Fibroblast of lung (primary cell): Measurements from ENCODE around the gene SPATA2L. TPM values are rescaled to one million over a fixed set of nuclear protein-coding genes. Genes with fewer than 3 reads are reported as not detected.
"Not testable (repeated sequence)": the region's sequence is repeated elsewhere in the genome, so short reads cannot be mapped to it uniquely, and the experiment has no call there.

Experiments
- DNase-seq, 2 donors: peaks; one replicate each; pipeline versions ENCODE4 v3.0.0 to v3.0.0-alpha.2; 2010; ENCODE audit warnings: low read depth in 2 of 2
- H2AFZ ChIP-seq: 2 replicates; pipeline ENCODE4 v1.5.1; 2012; ENCODE audit warnings: low read length, control low read depth, inconsistent platforms
- H3K27ac ChIP-seq: 2 replicates; pipeline ENCODE4 v1.5.1; 2011; ENCODE audit warnings: low read length, control low read depth; ENCODE audit not compliant: insufficient read depth
- H3K27me3 ChIP-seq: 2 replicates; pipeline ENCODE4 v1.5.1; 2011; ENCODE audit warnings: mild to moderate bottlenecking, low read length; ENCODE audit not compliant: control insufficient read depth, insufficient read depth
- H3K36me3 ChIP-seq: 2 replicates; pipeline ENCODE4 v1.5.1; 2011; ENCODE audit warnings: low read length; ENCODE audit not compliant: control insufficient read depth, insufficient read depth
- H3K4me1 ChIP-seq: 2 replicates; pipeline ENCODE4 v1.5.1; 2011; ENCODE audit warnings: low read length; ENCODE audit not compliant: control insufficient read depth, insufficient read depth; ENCODE audit errors: extremely low read depth
- H3K4me2 ChIP-seq: 2 replicates; pipeline ENCODE4 v1.5.1; 2011; ENCODE audit warnings: low read length, control low read depth; ENCODE audit not compliant: insufficient read depth; ENCODE audit errors: extremely low read depth
- H3K4me3 ChIP-seq, 4 experiments: fragments of 200-600 bp in 1 of 4; sonication (generic) in 1 of 4; replicated peaks in 1 of 4; 2 replicates each; pipeline ENCODE4 v1.5.1; 2011 to 2016; ENCODE audit warnings: low read length in 4 of 4, low read depth in 3 of 4, mild to moderate bottlenecking in 3 of 4, control low read depth in 2 of 4, inconsistent platforms in 1 of 4, mixed read lengths in 1 of 4; ENCODE audit not compliant: insufficient read depth in 1 of 4; ENCODE audit errors: control extremely low read depth in 1 of 4
- H3K79me2 ChIP-seq: 2 replicates; pipeline ENCODE4 v1.5.1; 2012; ENCODE audit warnings: mild to moderate bottlenecking, low read length, inconsistent platforms; ENCODE audit not compliant: control insufficient read depth, insufficient read depth
- H3K9ac ChIP-seq: 2 replicates; pipeline ENCODE4 v1.5.1; 2011; ENCODE audit warnings: mild to moderate bottlenecking, low read length, control low read depth; ENCODE audit not compliant: insufficient read depth
- H3K9me3 ChIP-seq: 2 replicates; pipeline ENCODE4 v1.5.1; 2012; ENCODE audit warnings: low read depth, low read length; ENCODE audit not compliant: control insufficient read depth, insufficient read depth
- H4K20me1 ChIP-seq: 2 replicates; pipeline ENCODE4 v1.5.1; 2011; ENCODE audit warnings: low read length; ENCODE audit not compliant: control insufficient read depth, insufficient read depth; ENCODE audit errors: extremely low read depth
- EZH2 ChIP-seq: IDR thresholded peaks from 2 replicates; pipeline ENCODE4 v1.5.1; 2012; ENCODE audit warnings: low read length, control low read depth, mild to moderate bottlenecking; ENCODE audit errors: missing control alignments
- polyA plus RNA-seq, 2 donors: library from polyadenylated mRNA; depleted of rRNA in 1 of 2; stranded (reverse) in 1 of 2; unstranded in 1 of 2; fragments of >200 nt; gene quantifications; 2 replicates each; pipeline ENCODE4 v1.2.1, GENCODE V29; 2011 to 2012; ENCODE audit warnings: missing spikeins in 1 of 2
- total RNA-seq: library from RNA; depleted of rRNA; stranded (reverse); fragments of >200 nt; gene quantifications from 2 replicates; pipeline ENCODE4 v1.2.1, GENCODE V29; 2014
- TF ChIP-seq, protein P1 (sequence below), 2 donors: IDR thresholded peaks in 1 of 2; conservative IDR thresholded peaks in 1 of 2; 1 replicate in 1 of 2; 2 replicates in 1 of 2; pipeline ENCODE4 v1.5.1; 2011 to 2012; ENCODE audit warnings: low read length in 2 of 2, control low read depth in 1 of 2, inconsistent platforms in 1 of 2, low read depth in 1 of 2, mild to moderate bottlenecking in 1 of 2

Gene SPATA2L
- total and polyA plus RNA-seq, 2 donors (not counting 1 experiment from before 2014, with no cell fraction given), result 1.7 to 7.3 TPM

DNA sequence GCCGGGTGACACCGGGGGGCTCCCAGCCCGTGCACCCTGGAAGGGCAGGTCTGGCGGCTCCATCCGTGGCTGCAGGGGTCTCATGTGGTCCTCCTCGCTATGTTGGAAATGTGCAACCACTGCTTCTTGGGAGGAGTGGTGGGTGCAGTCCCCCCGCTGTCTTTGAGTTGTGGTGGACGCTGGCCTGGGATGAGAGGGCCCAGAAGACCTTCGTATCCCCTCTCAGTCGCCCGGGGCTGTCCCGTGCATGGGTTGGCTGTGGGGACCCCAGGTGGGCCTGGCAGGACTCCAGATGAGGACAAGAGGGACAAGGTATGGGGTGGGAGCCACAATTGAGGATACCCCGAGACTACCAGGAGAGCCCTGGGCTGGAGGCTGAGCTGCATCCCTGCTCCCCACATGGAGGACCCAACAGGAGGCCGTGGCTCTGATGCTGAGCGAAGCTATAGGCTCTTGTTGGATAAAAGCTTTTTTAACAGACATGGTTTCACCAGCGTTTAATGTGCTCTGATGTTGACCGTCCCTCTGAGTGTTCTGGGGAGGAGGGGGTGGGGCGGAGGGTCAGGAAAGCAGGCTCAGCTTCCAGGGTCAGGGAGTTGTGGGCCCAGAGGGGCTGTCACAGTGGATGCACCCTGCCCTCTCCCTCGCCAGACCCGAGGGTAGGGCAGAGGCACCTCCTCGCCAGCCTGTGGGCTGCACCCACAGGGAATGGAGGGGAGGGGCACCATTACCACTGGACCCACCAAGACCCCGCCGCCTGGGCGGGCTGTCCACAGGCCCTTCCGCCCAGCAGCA is 5.4 kb downstream of the SPATA2L start:
- Histone ChIP-seq H2AFZ (no peak overlapping the region), H4K20me1 (no peaks in the 10 kb centered on the region), H3K36me3 (peaks cover 40% of the 10 kb centered on the region), H3K27ac (no peak overlapping the region), H3K9ac (no peak overlapping the region), H3K4me1 (peaks cover 10% of the 10 kb centered on the region), H3K4me2 (no peak overlapping the region), H3K9me3 (no peaks in the 10 kb centered on the region), H3K4me3 (no peak overlapping the region), H3K27me3 (no peaks in the 10 kb centered on the region), H3K79me2 (no peaks in the 10 kb centered on the region)
- DNase-seq, result no peak
- TF ChIP-seq EZH2, result no peak
- TF ChIP-seq, protein P1, sequence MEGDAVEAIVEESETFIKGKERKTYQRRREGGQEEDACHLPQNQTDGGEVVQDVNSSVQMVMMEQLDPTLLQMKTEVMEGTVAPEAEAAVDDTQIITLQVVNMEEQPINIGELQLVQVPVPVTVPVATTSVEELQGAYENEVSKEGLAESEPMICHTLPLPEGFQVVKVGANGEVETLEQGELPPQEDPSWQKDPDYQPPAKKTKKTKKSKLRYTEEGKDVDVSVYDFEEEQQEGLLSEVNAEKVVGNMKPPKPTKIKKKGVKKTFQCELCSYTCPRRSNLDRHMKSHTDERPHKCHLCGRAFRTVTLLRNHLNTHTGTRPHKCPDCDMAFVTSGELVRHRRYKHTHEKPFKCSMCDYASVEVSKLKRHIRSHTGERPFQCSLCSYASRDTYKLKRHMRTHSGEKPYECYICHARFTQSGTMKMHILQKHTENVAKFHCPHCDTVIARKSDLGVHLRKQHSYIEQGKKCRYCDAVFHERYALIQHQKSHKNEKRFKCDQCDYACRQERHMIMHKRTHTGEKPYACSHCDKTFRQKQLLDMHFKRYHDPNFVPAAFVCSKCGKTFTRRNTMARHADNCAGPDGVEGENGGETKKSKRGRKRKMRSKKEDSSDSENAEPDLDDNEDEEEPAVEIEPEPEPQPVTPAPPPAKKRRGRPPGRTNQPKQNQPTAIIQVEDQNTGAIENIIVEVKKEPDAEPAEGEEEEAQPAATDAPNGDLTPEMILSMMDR (conservative IDR thresholded peaks at IDR 0.05 in 1 of 2, IDR thresholded peaks at IDR 0.05 in 1 of 2; ENCODE audit: low read depth in 1 of 2, low read length in 2 of 2), result no peak

DNA sequence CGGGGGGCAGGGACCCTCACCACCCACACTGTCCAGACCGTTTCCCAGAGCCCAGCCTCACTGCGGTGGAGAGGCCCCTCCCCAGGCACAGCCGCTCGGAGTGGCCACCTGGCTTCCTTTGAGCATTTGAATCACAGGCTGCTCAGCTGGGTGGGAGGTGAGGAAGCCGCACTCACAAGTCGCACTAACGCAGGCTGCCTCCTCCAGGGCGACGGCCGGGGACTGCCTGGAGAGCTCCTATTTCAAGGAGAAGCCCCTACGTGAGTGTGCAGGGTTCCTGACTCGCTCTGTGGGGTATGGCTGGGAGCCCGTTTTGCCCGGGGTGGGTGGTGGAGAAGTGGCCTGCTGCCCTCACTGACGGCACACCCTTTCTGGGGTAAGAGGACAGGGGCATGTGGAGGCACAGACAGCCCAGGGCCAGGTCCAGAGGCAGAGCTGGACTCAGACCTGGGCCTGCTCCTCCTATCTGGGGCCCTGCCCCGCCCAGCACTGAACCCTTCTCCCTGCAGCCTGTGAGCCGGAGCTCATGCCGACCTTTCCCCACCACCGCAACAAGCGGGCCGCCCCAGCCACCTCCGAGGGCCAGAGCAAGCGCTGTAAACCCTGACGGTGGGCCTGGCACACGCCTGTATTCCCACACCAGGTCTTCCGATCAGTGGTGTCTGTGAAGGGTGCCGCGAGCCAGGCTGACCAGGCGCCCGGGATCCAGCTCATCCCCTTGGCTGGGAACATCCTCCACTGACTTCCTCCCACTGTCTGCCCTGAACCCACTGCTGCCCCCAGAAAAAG is 6.2 kb downstream of the SPATA2L start:
- Histone ChIP-seq H4K20me1 (no peaks in the 10 kb centered on the region), H2AFZ (no peak overlapping the region), H3K4me1 (peaks cover 5% of the 10 kb centered on the region), H3K9ac (no peak overlapping the region), H3K9me3 (no peaks in the 10 kb centered on the region), H3K79me2 (no peaks in the 10 kb centered on the region), H3K27ac (no peak overlapping the region), H3K27me3 (no peaks in the 10 kb centered on the region), H3K36me3 (peaks cover 44% of the 10 kb centered on the region), H3K4me2 (no peak overlapping the region), H3K4me3 (no peak overlapping the region)
- TF ChIP-seq EZH2, result no peak
- TF ChIP-seq, protein P1 (conservative IDR thresholded peaks at IDR 0.05 in 1 of 2, IDR thresholded peaks at IDR 0.05 in 1 of 2; ENCODE audit: low read depth in 1 of 2, low read length in 2 of 2), result no peak
- no peak for DNase-seq

DNA sequence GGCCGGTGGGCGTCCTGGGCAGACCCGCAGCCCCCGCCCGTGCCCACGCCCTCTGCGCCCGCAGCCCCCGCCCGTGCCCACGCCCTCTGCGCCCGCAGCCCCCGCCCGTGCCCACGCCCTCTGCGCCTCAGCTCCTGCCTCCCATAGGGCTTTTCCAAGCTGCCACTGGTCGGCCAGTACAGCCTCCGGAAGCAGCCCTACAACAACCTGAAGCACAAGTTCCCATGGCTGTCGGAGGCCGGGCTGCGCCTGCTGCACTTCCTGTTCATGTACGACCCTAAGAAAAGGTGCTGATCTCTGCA is 6.8 kb downstream of the SPATA2L start:
- H3K36me3 ChIP-seq, result peaks cover 44% of the 10 kb centered on the region
- not testable (repeated sequence) for H3K9me3 ChIP-seq, H3K79me2 ChIP-seq, H3K4me3 ChIP-seq, H3K27me3 ChIP-seq, H3K27ac ChIP-seq, H3K4me2 ChIP-seq, DNase-seq, H2AFZ ChIP-seq, H3K9ac ChIP-seq, H4K20me1 ChIP-seq, H3K4me1 ChIP-seq
